Liver (tissue), 9 donors: Measurements from ENCODE around the gene ODF2. TPM values are rescaled to one million over a fixed set of nuclear protein-coding genes. Genes with fewer than 3 reads are reported as not detected.

Experiments used
- DNase-seq: peaks from one replicate; pipeline ENCODE4 v3.0.0-alpha.2; 2017; ENCODE audit warnings: low spot score
- H3K27ac ChIP-seq, 2 donors: one replicate each; pipeline ENCODE4 v1.7.0; 2013; ENCODE audit warnings: inconsistent platforms in 2 of 2, low read length in 2 of 2, control low read depth in 1 of 2, low read depth in 1 of 2, mild to moderate bottlenecking in 1 of 2
- H3K27me3 ChIP-seq, 4 donors: one replicate each; pipeline versions ENCODE4 v1.6.1 to v1.7.0; 2013; ENCODE audit warnings: low read length in 3 of 4, inconsistent platforms in 1 of 4, mild to moderate bottlenecking in 1 of 4, moderate library complexity in 1 of 4; ENCODE audit not compliant: control insufficient read depth in 4 of 4, insufficient read depth in 4 of 4
- H3K36me3 ChIP-seq, 4 donors: one replicate each; pipeline versions ENCODE4 v1.6.1 to v1.7.0; 2013; ENCODE audit warnings: low read length in 3 of 4, mild to moderate bottlenecking in 3 of 4, low read depth in 1 of 4, moderate library complexity in 1 of 4; ENCODE audit not compliant: control insufficient read depth in 4 of 4, insufficient read depth in 3 of 4
- H3K4me1 ChIP-seq, 4 donors: one replicate each; pipeline versions ENCODE4 v1.6.1 to v1.7.0; 2013; ENCODE audit warnings: low read length in 3 of 4, mild to moderate bottlenecking in 3 of 4, moderate library complexity in 1 of 4; ENCODE audit not compliant: control insufficient read depth in 4 of 4, insufficient read depth in 4 of 4
- H3K4me3 ChIP-seq, 3 donors: one replicate each; pipeline versions ENCODE4 v1.6.1 to v1.7.0; 2013; ENCODE audit warnings: low read length in 3 of 3, control low read depth in 1 of 3, low read depth in 1 of 3, mild to moderate bottlenecking in 1 of 3
- H3K9ac ChIP-seq, 2 donors: one replicate each; pipeline ENCODE4 v1.7.0; 2013; ENCODE audit warnings: low read length in 2 of 2, mild to moderate bottlenecking in 2 of 2, moderate library complexity in 2 of 2, control low read depth in 1 of 2, low read depth in 1 of 2
- H3K9me3 ChIP-seq, 4 donors: one replicate each; pipeline versions ENCODE4 v1.6.1 to v1.7.0; 2013; ENCODE audit warnings: low read length in 3 of 4; ENCODE audit not compliant: control insufficient read depth in 4 of 4
- ATF3 ChIP-seq: IDR thresholded peaks from 2 replicates; pipeline ENCODE4 v1.6.1; 2016; ENCODE audit warnings: antibody characterized with exemption
- EGR1 ChIP-seq, 2 donors: IDR thresholded peaks; 2 replicates each; pipeline ENCODE4 v1.6.1; 2016 to 2018; ENCODE audit warnings: antibody characterized with exemption in 2 of 2, low read depth in 2 of 2
- FOXA1 ChIP-seq: IDR thresholded peaks from 2 replicates; pipeline ENCODE4 v1.6.1; 2016; ENCODE audit warnings: antibody characterized with exemption
- FOXA2 ChIP-seq: IDR thresholded peaks from 2 replicates; pipeline ENCODE4 v1.6.1; 2016; ENCODE audit warnings: antibody characterized with exemption
- GABPA ChIP-seq, 2 donors: IDR thresholded peaks in 1 of 2; conservative IDR thresholded peaks in 1 of 2; 2 replicates each; pipeline ENCODE4 v1.6.1; 2016; ENCODE audit warnings: antibody characterized with exemption in 2 of 2, mild to moderate bottlenecking in 1 of 2, moderate library complexity in 1 of 2
- HNF4A ChIP-seq, 2 donors: conservative IDR thresholded peaks; 2 replicates each; pipeline ENCODE4 v1.6.1; 2016; ENCODE audit warnings: antibody characterized with exemption in 2 of 2, mild to moderate bottlenecking in 2 of 2
- HNF4G ChIP-seq: IDR thresholded peaks from 2 replicates; pipeline ENCODE4 v1.6.1; 2016; ENCODE audit warnings: antibody characterized with exemption
- JUND ChIP-seq, 2 donors: IDR thresholded peaks; 2 replicates each; pipeline ENCODE4 v1.6.1; 2016; ENCODE audit warnings: antibody characterized with exemption in 2 of 2
- NR2F2 ChIP-seq: IDR thresholded peaks from 2 replicates; pipeline ENCODE4 v1.6.1; 2016; ENCODE audit warnings: antibody characterized with exemption
- RAD21 ChIP-seq, 2 donors: IDR thresholded peaks; 2 replicates each; pipeline ENCODE4 v1.6.1; 2016; ENCODE audit warnings: antibody characterized with exemption in 2 of 2, mild to moderate bottlenecking in 2 of 2
- RXRA ChIP-seq, 2 donors: IDR thresholded peaks; 2 replicates each; pipeline ENCODE4 v1.6.1; 2017 to 2018; ENCODE audit warnings: antibody characterized with exemption in 2 of 2, mild to moderate bottlenecking in 1 of 2
- SP1 ChIP-seq: IDR thresholded peaks from 2 replicates; pipeline ENCODE4 v1.6.1; 2018; ENCODE audit warnings: antibody characterized with exemption, mild to moderate bottlenecking
- TAF1 ChIP-seq: conservative IDR thresholded peaks from 2 replicates; pipeline ENCODE4 v1.6.1; 2016; ENCODE audit warnings: antibody characterized with exemption, mild to moderate bottlenecking
- YY1 ChIP-seq: IDR thresholded peaks from 2 replicates; pipeline ENCODE4 v1.6.1; 2016; ENCODE audit warnings: antibody characterized with exemption, mild to moderate bottlenecking
- ZBTB33 ChIP-seq: IDR thresholded peaks from 2 replicates; pipeline ENCODE4 v1.6.1; 2016; ENCODE audit warnings: antibody characterized with exemption
- WGBS: extraction: QIAGEN DNeasy Blood & Tissue Kit; methylation state at CpG from one replicate; pipeline ENCODE4 v1.1.7; 2013; 5-methylcytosine and 5-hydroxymethylcytosine counted together
- polyA plus RNA-seq, 2 donors: library from polyadenylated mRNA; stranded (reverse) in 1 of 2; unstranded in 1 of 2; fragments of 200-250 nt in 1 of 2; fragments of >200 nt in 1 of 2; fragmentation: Nextera tagmentation in 1 of 2; extraction: Ambion mirVana in 1 of 2; gene quantifications; one replicate each; pipeline versions ENCODE4 v1.2.1 to v1.2.3, GENCODE V29; 2013 to 2015
- total RNA-seq, 2 donors: library from RNA; depleted of rRNA; stranded (reverse); fragments of >200 nt; gene quantifications; one replicate each; pipeline ENCODE4 v1.2.3, GENCODE V29; 2014
- TF ChIP-seq, protein P1 (sequence below): IDR thresholded peaks from 2 replicates; pipeline ENCODE4 v1.6.1; 2016; ENCODE audit warnings: antibody characterized with exemption, mild to moderate bottlenecking
- TF ChIP-seq, protein P2 (sequence below): fragments of 150-350 bp; IDR thresholded peaks from 2 replicates; pipeline ENCODE4 v1.5.1; 2017; ENCODE audit warnings: improper control_type of control experiment, low read depth, low read length; ENCODE audit not compliant: missing input control
- TF ChIP-seq, protein P3 (sequence below): IDR thresholded peaks from 2 replicates; pipeline ENCODE4 v1.6.1; 2016; ENCODE audit warnings: antibody characterized with exemption
- donor health status: healthy.
- donor health status: healthy.
- donor health status: healthy.
- donor health status: healthy.
- donor health status: healthy.

ODF2 gene
- total and polyA plus RNA-seq, 4 donors: 5.7 to 21.8 (median 16.7) TPM

- 33% methylated on average over 6 of the region's 6 CpGs for WGBS
- DNase-seq: no peak
- H3K27ac ChIP-seq: no peak overlapping the region
- H3K9ac ChIP-seq: no peak overlapping the region
- H3K36me3 ChIP-seq: no peaks in the 10 kb centered on the region
- no peaks in the 10 kb centered on the region for H3K9me3 ChIP-seq
- peaks cover 0 to 6% (median 1%) of the 10 kb centered on the region in 4 donors for H3K27me3 ChIP-seq
- H3K4me3 ChIP-seq: no peak overlapping the region
- no peak for TF ChIP-seq EGR1 (IDR thresholded peaks at IDR 0.05; ENCODE audit: low read depth in 2 of 2)
- TF ChIP-seq FOXA2: no peak
- TF ChIP-seq HNF4A (conservative IDR thresholded peaks at IDR 0.05): no peak
- TF ChIP-seq, protein P1, sequence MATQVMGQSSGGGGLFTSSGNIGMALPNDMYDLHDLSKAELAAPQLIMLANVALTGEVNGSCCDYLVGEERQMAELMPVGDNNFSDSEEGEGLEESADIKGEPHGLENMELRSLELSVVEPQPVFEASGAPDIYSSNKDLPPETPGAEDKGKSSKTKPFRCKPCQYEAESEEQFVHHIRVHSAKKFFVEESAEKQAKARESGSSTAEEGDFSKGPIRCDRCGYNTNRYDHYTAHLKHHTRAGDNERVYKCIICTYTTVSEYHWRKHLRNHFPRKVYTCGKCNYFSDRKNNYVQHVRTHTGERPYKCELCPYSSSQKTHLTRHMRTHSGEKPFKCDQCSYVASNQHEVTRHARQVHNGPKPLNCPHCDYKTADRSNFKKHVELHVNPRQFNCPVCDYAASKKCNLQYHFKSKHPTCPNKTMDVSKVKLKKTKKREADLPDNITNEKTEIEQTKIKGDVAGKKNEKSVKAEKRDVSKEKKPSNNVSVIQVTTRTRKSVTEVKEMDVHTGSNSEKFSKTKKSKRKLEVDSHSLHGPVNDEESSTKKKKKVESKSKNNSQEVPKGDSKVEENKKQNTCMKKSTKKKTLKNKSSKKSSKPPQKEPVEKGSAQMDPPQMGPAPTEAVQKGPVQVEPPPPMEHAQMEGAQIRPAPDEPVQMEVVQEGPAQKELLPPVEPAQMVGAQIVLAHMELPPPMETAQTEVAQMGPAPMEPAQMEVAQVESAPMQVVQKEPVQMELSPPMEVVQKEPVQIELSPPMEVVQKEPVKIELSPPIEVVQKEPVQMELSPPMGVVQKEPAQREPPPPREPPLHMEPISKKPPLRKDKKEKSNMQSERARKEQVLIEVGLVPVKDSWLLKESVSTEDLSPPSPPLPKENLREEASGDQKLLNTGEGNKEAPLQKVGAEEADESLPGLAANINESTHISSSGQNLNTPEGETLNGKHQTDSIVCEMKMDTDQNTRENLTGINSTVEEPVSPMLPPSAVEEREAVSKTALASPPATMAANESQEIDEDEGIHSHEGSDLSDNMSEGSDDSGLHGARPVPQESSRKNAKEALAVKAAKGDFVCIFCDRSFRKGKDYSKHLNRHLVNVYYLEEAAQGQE: no peak
- TF ChIP-seq JUND (IDR thresholded peaks at IDR 0.05): no peak
- TF ChIP-seq NR2F2: no peak
- no peak for TF ChIP-seq YY1
- no peak for TF ChIP-seq SP1
- TF ChIP-seq RXRA (IDR thresholded peaks at IDR 0.05): no peak
- TF ChIP-seq, protein P2, sequence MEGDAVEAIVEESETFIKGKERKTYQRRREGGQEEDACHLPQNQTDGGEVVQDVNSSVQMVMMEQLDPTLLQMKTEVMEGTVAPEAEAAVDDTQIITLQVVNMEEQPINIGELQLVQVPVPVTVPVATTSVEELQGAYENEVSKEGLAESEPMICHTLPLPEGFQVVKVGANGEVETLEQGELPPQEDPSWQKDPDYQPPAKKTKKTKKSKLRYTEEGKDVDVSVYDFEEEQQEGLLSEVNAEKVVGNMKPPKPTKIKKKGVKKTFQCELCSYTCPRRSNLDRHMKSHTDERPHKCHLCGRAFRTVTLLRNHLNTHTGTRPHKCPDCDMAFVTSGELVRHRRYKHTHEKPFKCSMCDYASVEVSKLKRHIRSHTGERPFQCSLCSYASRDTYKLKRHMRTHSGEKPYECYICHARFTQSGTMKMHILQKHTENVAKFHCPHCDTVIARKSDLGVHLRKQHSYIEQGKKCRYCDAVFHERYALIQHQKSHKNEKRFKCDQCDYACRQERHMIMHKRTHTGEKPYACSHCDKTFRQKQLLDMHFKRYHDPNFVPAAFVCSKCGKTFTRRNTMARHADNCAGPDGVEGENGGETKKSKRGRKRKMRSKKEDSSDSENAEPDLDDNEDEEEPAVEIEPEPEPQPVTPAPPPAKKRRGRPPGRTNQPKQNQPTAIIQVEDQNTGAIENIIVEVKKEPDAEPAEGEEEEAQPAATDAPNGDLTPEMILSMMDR: no peak
- no peak for TF ChIP-seq TAF1
- TF ChIP-seq RAD21 (IDR thresholded peaks at IDR 0.05): no peak
- no peak for TF ChIP-seq ATF3
- no peak for TF ChIP-seq HNF4G
- no peak for TF ChIP-seq ZBTB33
- TF ChIP-seq FOXA1: no peak
- no peak for TF ChIP-seq GABPA (IDR thresholded peaks at IDR 0.05 in 1 of 2, conservative IDR thresholded peaks at IDR 0.05 in 1 of 2)
- TF ChIP-seq, protein P3, sequence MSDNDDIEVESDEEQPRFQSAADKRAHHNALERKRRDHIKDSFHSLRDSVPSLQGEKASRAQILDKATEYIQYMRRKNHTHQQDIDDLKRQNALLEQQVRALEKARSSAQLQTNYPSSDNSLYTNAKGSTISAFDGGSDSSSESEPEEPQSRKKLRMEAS: no peak
- no peaks in the 10 kb centered on the region for H3K4me1 ChIP-seq
Observed at GRCh38 chr9:128409978-128410377, 45.8 kb upstream of the ODF2 start.
